ENCODE data around the gene TGFB1I1.

Gene TGFB1I1

GRCh38 chr16:31498493-31498892, 26.5 kb downstream of the TGFB1I1 start:
- no peak overlapping the region for H3K4ac ChIP-seq (ENCODE audit: low read length)
- H3K79me1 ChIP-seq (ENCODE audit: low read depth, low read length), result no peaks in the 10 kb centered on the region
- no peak overlapping the region for H2BK5ac ChIP-seq (ENCODE audit: low read length)
- H3K4me3 ChIP-seq (ENCODE audit: low read length in 2 of 2), result no peak overlapping the region
- no peak overlapping the region for H3K23ac ChIP-seq (ENCODE audit: low read depth, low read length, poor library complexity)
- no peak overlapping the region for H3K27ac ChIP-seq (replicated peaks; ENCODE audit: low read length)
- no peaks in the 10 kb centered on the region for H3K4me1 ChIP-seq (ENCODE audit: control insufficient read depth in 2 of 2, insufficient read depth in 1 of 2, low read depth in 1 of 2, low read length in 2 of 2)
- no peak overlapping the region for H2BK15ac ChIP-seq (ENCODE audit: low read length)
- no peak overlapping the region for H2BK120ac ChIP-seq (ENCODE audit: low read depth, low read length)
- no peak overlapping the region for H2AFZ ChIP-seq (ENCODE audit: low read length)
- WGBS, 2 donors (ENCODE audit: extremely low coverage in 2 of 2, insufficient read length in 2 of 2, insufficient replicate concordance in 1 of 2), result no CpG with 5 or more reads among the region's 8 CpGs
- H3K9me3 ChIP-seq (replicated peaks in 1 of 2; ENCODE audit: control insufficient read depth in 2 of 2, insufficient read depth in 1 of 2, low read depth in 1 of 2, low read length in 2 of 2), result no peaks in the 10 kb centered on the region
- H3K27me3 ChIP-seq (ENCODE audit: control insufficient read depth in 3 of 3, insufficient read depth in 3 of 3, low read depth in 1 of 3, low read length in 3 of 3), result no peaks in the 10 kb centered on the region
- no peak overlapping the region for H2BK12ac ChIP-seq (ENCODE audit: low read length)
- no peak overlapping the region for H3K9ac ChIP-seq (ENCODE audit: low read depth, low read length, poor library complexity)
- H3K18ac ChIP-seq (ENCODE audit: low read length), result no peak overlapping the region
- no peak overlapping the region for H3K14ac ChIP-seq (ENCODE audit: low read length)
- H3K4me2 ChIP-seq (ENCODE audit: insufficient read depth, low read length, poor library complexity, severe bottlenecking), result no peak overlapping the region
- H3K36me3 ChIP-seq (replicated peaks in 1 of 2; ENCODE audit: control insufficient read depth in 2 of 2, insufficient read depth in 2 of 2, low read length in 2 of 2), result peaks cover 11 to 72% of the 10 kb centered on the region in 2 donors
- no peak for DNase-seq (ENCODE audit: low spot score)
- no peak overlapping the region for H4K91ac ChIP-seq (ENCODE audit: low read depth, low read length, poor library complexity)
- H4K8ac ChIP-seq (ENCODE audit: low read depth, low read length), result no peak overlapping the region
- no peak overlapping the region for H2AK5ac ChIP-seq (ENCODE audit: low read depth, low read length)

- Histone ChIP-seq H2BK120ac (ENCODE audit: low read depth, low read length) (no peak overlapping the region), H4K91ac (ENCODE audit: low read depth, low read length, poor library complexity) (no peak overlapping the region), H3K14ac (ENCODE audit: low read length) (no peak overlapping the region), H3K4me3 (ENCODE audit: low read length in 2 of 2) (no peak overlapping the region), H3K23ac (ENCODE audit: low read depth, low read length, poor library complexity) (no peak overlapping the region), H3K4me2 (ENCODE audit: insufficient read depth, low read length, poor library complexity, severe bottlenecking) (no peak overlapping the region), H3K79me1 (ENCODE audit: low read depth, low read length) (no peaks in the 10 kb centered on the region), H2BK15ac (ENCODE audit: low read length) (no peak overlapping the region), H2BK12ac (ENCODE audit: low read length) (no peak overlapping the region), H3K27ac (replicated peaks; ENCODE audit: low read length) (no peak overlapping the region), H3K18ac (ENCODE audit: low read length) (no peak overlapping the region), H3K4me1 (ENCODE audit: control insufficient read depth in 2 of 2, insufficient read depth in 1 of 2, low read depth in 1 of 2, low read length in 2 of 2) (no peaks in the 10 kb centered on the region), H2BK5ac (ENCODE audit: low read length) (no peak overlapping the region), H2AK5ac (ENCODE audit: low read depth, low read length) (no peak overlapping the region), H4K8ac (ENCODE audit: low read depth, low read length) (no peak overlapping the region), H2AFZ (ENCODE audit: low read length) (no peak overlapping the region), H3K36me3 (replicated peaks in 1 of 2; ENCODE audit: control insufficient read depth in 2 of 2, insufficient read depth in 2 of 2, low read length in 2 of 2) (peaks cover 10 to 65% of the 10 kb centered on the region in 2 donors), H3K27me3 (ENCODE audit: control insufficient read depth in 3 of 3, insufficient read depth in 3 of 3, low read depth in 1 of 3, low read length in 3 of 3) (no peaks in the 10 kb centered on the region), H3K9me3 (replicated peaks in 1 of 2; ENCODE audit: control insufficient read depth in 2 of 2, insufficient read depth in 1 of 2, low read depth in 1 of 2, low read length in 2 of 2) (no peaks in the 10 kb centered on the region), H3K9ac (ENCODE audit: low read depth, low read length, poor library complexity) (no peak overlapping the region), H3K4ac (ENCODE audit: low read length) (no peak overlapping the region)
- no peak for DNase-seq (ENCODE audit: low spot score)
- no CpG with 5 or more reads among the region's 8 CpGs for WGBS, 2 donors (ENCODE audit: extremely low coverage in 2 of 2, insufficient read length in 2 of 2, insufficient replicate concordance in 1 of 2)
These were observed 28.0 kb downstream of the TGFB1I1 start for GRCh38 chr16:31499928-31500327.

- Histone ChIP-seq H2AK5ac (ENCODE audit: low read depth, low read length) (no peak overlapping the region), H4K8ac (ENCODE audit: low read depth, low read length) (peak overlapping the region; percentile 1), H2AFZ (ENCODE audit: low read length) (no peak overlapping the region), H3K79me1 (ENCODE audit: low read depth, low read length) (no peaks in the 10 kb centered on the region), H2BK12ac (ENCODE audit: low read length) (no peak overlapping the region), H3K9ac (ENCODE audit: low read depth, low read length, poor library complexity) (no peak overlapping the region), H3K9me3 (replicated peaks in 1 of 2; ENCODE audit: control insufficient read depth in 2 of 2, insufficient read depth in 1 of 2, low read depth in 1 of 2, low read length in 2 of 2) (no peaks in the 10 kb centered on the region), H3K4ac (ENCODE audit: low read length) (no peak overlapping the region), H3K4me2 (ENCODE audit: insufficient read depth, low read length, poor library complexity, severe bottlenecking) (no peak overlapping the region), H2BK15ac (ENCODE audit: low read length) (no peak overlapping the region), H3K27me3 (ENCODE audit: control insufficient read depth in 3 of 3, insufficient read depth in 3 of 3, low read depth in 1 of 3, low read length in 3 of 3) (no peaks in the 10 kb centered on the region), H3K14ac (ENCODE audit: low read length) (no peak overlapping the region), H3K4me1 (ENCODE audit: control insufficient read depth in 2 of 2, insufficient read depth in 1 of 2, low read depth in 1 of 2, low read length in 2 of 2) (no peaks in the 10 kb centered on the region), H3K36me3 (replicated peaks in 1 of 2; ENCODE audit: control insufficient read depth in 2 of 2, insufficient read depth in 2 of 2, low read length in 2 of 2) (peaks cover 10 to 63% of the 10 kb centered on the region in 2 donors), H2BK120ac (ENCODE audit: low read depth, low read length) (no peak overlapping the region), H3K18ac (ENCODE audit: low read length) (no peak overlapping the region), H4K91ac (ENCODE audit: low read depth, low read length, poor library complexity) (no peak overlapping the region), H2BK5ac (ENCODE audit: low read length) (no peak overlapping the region), H3K4me3 (ENCODE audit: low read length in 2 of 2) (no peak overlapping the region), H3K27ac (replicated peaks; ENCODE audit: low read length) (no peak overlapping the region), H3K23ac (ENCODE audit: low read depth, low read length, poor library complexity) (no peak overlapping the region)
- WGBS, 2 donors (ENCODE audit: extremely low coverage in 2 of 2, insufficient read length in 2 of 2, insufficient replicate concordance in 1 of 2), result no CpG with 5 or more reads among the region's 3 CpGs
- DNase-seq (ENCODE audit: low spot score), result no peak
These were observed 29.4 kb downstream of the TGFB1I1 start for GRCh38 chr16:31501226-31501965.

GRCh38 chr16:31501966-31502348, 30.0 kb downstream of the TGFB1I1 start:
- no peak overlapping the region for H3K27ac ChIP-seq (replicated peaks; ENCODE audit: low read length)
- H3K27me3 ChIP-seq (ENCODE audit: control insufficient read depth in 3 of 3, insufficient read depth in 3 of 3, low read depth in 1 of 3, low read length in 3 of 3), result no peaks in the 10 kb centered on the region
- H3K36me3 ChIP-seq (replicated peaks in 1 of 2; ENCODE audit: control insufficient read depth in 2 of 2, insufficient read depth in 2 of 2, low read length in 2 of 2), result peaks cover 7 to 59% of the 10 kb centered on the region in 2 donors
- no peak overlapping the region for H3K4me3 ChIP-seq (ENCODE audit: low read length in 2 of 2)
- no peak overlapping the region for H2AK5ac ChIP-seq (ENCODE audit: low read depth, low read length)
- H2BK15ac ChIP-seq (ENCODE audit: low read length), result no peak overlapping the region
- no peak overlapping the region for H3K18ac ChIP-seq (ENCODE audit: low read length)
- H3K9me3 ChIP-seq (replicated peaks in 1 of 2; ENCODE audit: control insufficient read depth in 2 of 2, insufficient read depth in 1 of 2, low read depth in 1 of 2, low read length in 2 of 2), result no peaks in the 10 kb centered on the region
- H3K4ac ChIP-seq (ENCODE audit: low read length), result no peak overlapping the region
- H3K4me2 ChIP-seq (ENCODE audit: insufficient read depth, low read length, poor library complexity, severe bottlenecking), result no peak overlapping the region
- no peak overlapping the region for H3K23ac ChIP-seq (ENCODE audit: low read depth, low read length, poor library complexity)
- H3K79me1 ChIP-seq (ENCODE audit: low read depth, low read length), result no peaks in the 10 kb centered on the region
- no peak overlapping the region for H2AFZ ChIP-seq (ENCODE audit: low read length)
- no peak overlapping the region for H2BK120ac ChIP-seq (ENCODE audit: low read depth, low read length)
- H3K4me1 ChIP-seq (ENCODE audit: control insufficient read depth in 2 of 2, insufficient read depth in 1 of 2, low read depth in 1 of 2, low read length in 2 of 2), result peaks cover 0 to 3% of the 10 kb centered on the region in 2 donors
- H3K9ac ChIP-seq (ENCODE audit: low read depth, low read length, poor library complexity), result no peak overlapping the region
- H2BK5ac ChIP-seq (ENCODE audit: low read length), result no peak overlapping the region
- H2BK12ac ChIP-seq (ENCODE audit: low read length), result no peak overlapping the region
- WGBS, 2 donors (ENCODE audit: extremely low coverage in 2 of 2, insufficient read length in 2 of 2, insufficient replicate concordance in 1 of 2), result no CpG with 5 or more reads among the region's 4 CpGs
- H4K91ac ChIP-seq (ENCODE audit: low read depth, low read length, poor library complexity), result no peak overlapping the region
- no peak overlapping the region for H4K8ac ChIP-seq (ENCODE audit: low read depth, low read length)
- DNase-seq (ENCODE audit: low spot score), result no peak
- H3K14ac ChIP-seq (ENCODE audit: low read length), result no peak overlapping the region

Measured in neuronal stem cell (in vitro differentiated cells).